D341Med (cell line): ENCODE data around the gene PIEZO1.
A peak's percentile ranks its signal among the peaks of the same experiment; 100 is the strongest.
"Not testable (repeated sequence)": the region's sequence is repeated elsewhere in the genome, so short reads cannot be mapped to it uniquely, and the experiment has no call there.

Experiments used
- DNase-seq: peaks from one replicate; pipeline ENCODE4 v3.0.0; 2012; ENCODE audit warnings: low spot score

The PIEZO1 gene, protein sequence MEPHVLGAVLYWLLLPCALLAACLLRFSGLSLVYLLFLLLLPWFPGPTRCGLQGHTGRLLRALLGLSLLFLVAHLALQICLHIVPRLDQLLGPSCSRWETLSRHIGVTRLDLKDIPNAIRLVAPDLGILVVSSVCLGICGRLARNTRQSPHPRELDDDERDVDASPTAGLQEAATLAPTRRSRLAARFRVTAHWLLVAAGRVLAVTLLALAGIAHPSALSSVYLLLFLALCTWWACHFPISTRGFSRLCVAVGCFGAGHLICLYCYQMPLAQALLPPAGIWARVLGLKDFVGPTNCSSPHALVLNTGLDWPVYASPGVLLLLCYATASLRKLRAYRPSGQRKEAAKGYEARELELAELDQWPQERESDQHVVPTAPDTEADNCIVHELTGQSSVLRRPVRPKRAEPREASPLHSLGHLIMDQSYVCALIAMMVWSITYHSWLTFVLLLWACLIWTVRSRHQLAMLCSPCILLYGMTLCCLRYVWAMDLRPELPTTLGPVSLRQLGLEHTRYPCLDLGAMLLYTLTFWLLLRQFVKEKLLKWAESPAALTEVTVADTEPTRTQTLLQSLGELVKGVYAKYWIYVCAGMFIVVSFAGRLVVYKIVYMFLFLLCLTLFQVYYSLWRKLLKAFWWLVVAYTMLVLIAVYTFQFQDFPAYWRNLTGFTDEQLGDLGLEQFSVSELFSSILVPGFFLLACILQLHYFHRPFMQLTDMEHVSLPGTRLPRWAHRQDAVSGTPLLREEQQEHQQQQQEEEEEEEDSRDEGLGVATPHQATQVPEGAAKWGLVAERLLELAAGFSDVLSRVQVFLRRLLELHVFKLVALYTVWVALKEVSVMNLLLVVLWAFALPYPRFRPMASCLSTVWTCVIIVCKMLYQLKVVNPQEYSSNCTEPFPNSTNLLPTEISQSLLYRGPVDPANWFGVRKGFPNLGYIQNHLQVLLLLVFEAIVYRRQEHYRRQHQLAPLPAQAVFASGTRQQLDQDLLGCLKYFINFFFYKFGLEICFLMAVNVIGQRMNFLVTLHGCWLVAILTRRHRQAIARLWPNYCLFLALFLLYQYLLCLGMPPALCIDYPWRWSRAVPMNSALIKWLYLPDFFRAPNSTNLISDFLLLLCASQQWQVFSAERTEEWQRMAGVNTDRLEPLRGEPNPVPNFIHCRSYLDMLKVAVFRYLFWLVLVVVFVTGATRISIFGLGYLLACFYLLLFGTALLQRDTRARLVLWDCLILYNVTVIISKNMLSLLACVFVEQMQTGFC (N-terminal part only)

DNA sequence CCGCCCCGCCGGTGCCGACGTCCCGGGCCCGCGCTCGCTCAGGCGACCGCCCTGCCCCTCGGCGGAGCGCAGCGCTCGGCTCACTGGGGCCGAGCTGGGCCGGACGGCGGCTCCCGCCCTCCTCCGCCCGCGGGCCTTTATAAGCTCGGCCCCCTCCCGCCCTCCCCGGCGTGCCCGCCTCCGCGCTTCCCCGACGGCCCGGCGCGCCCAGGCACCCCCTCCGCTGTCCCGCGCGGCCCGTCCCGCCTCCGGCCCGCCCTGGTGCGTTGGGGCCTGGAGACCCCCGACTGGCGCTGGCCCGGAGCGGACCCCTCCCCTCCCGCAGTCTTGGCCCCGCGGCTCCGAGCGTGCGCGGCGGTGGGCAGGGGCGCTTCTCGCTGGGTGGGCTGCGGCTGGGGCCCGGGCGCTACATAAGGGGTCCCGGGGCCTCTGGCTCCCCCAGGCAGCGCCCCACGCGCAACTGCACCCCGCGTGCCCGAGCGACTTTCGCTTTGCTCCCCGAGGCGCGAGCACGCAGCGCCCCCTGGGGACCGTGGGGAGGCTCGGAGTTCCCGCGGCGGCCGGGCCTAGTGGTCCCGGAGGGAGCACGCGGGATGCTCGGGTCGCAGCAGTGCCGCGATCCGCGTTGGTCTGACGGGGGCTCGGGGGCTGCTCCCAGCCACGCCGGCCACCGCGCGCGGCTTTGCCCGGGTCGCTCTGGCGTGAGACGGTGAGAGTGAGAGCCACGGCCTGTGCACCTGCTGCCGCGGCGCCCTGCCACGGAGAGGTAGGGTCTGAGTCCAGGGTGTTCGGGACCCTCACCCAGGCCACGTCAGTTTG is at the start of gene PIEZO1:
Gene PIEZO1 (minus strand): TSS at position 115 of the 819 bp plus-strand sequence. CDS start 256 bp downstream, outside the sequence.
- DNase-seq = peak; percentile 88

DNA sequence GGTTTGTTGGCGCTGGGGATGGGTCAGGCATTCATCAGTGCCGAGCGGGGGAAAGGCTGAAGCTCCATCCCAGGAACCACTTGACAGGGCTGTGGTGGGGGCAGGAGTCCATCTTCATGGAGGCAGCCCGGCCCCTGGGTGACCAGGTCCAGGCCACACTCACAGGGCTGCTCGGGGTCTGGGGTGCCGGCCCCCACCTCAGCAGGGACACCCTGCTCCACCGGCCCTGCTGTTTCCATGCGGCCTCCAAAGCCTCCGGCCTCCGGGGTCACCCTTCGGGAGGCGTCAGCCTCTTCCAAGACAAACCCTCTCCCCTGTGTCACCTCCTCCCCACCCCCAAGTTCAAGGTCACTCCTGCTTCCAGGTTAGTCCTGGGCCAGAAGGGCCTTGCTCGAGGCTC is 49.6 kb upstream of the PIEZO1 start:
- DNase-seq = no peak

DNA sequence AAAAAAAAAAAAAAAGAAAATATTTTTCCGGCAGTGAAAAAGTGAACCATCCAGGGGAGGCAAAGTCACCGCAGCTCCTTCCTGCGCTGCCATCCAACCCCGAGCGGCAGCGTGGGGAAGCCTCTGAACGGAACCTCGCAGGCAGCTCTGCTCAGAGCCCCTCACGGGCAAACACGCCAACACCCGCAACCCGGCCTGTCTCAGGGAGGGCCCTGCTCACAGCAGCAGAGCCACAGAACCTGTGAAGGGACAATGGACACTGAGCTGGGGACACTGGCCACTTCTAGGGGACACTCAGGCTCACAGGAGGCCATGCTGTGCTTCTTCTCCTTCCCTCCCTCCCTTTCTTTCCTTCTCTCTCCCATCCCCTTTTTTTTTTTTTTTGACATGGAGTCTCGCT is 48.1 kb upstream of the PIEZO1 start:
- no peak for DNase-seq

DNA sequence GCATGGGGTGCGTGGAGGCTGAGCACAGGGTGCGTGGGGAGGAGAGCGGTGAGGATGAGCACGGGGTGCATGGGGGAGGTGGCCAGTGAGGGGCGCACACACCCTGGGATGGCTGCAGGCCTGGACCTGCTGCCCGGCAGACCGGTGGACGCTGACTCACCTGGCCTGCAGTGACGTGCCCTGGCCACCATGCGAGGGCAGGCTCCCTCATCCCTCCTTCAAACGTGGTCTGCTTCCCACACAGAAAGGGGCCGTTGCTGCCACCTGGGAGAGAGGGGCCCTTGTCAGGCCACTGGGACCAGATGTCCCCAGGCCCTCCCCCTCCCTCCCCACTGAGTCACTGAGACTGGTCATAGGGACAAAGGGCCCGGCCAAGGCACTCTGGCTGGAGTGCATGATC is 46.8 kb upstream of the PIEZO1 start:
- DNase-seq = no peak

DNA sequence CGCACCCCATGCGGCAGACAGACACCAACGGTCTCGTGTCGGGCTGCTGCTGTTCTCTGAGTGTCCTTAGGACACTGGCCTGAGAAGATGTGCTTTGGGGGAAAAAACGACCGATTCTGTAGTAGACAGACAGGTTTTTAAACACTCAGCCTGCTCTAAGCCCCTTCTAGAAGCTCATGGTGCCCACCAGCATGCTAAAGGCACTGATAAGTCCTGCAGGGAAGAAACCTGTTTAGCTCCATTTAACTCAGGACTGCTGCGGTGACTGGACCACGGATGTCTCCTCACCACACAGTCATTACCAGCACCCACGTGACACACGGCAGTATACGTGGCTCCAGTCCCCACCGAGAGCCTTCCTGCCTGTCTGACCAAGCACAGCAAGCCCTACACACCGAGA is 45.8 kb upstream of the PIEZO1 start:
- DNase-seq = no peak

DNA sequence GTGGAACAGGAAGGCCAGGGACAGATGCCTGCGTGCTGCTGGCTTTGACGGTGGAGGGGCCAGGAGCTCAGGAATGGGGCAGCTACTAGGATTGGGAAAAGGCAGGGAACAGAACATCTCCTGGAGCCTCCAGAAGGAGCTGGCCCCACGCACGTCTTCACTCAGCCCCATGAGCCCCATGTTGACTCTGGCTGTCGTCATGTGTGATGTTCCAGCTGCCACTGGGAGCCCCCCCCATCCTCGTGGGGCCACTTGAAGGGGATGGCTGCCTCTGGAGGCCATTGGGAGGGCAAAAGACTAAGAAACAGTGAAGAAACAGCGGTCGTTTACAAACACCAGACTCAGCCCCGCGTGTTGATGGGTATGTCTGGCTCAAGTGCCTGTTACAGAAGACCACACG is 45.2 kb upstream of the PIEZO1 start:
- DNase-seq = no peak

DNA sequence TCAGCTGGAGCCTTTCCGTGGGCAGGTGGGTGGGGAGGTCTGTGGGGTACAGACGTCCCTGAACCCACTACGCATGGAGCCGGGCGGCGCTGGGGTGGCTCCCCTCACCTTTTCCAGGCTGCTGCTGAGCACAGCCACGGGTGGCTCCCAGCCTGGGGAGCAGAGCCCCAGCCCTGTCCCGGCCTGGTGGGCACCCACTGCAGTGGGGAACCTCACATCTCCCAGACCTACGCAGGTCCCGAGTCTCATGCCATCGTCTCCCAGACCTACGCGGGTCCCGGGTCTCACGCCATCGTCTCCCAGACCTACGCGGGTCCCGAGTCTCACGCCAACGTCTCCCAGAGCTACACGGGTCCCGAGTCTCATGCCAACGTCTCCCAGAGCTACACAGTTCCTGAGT is 43.7 kb upstream of the PIEZO1 start:
- DNase-seq = no peak

DNA sequence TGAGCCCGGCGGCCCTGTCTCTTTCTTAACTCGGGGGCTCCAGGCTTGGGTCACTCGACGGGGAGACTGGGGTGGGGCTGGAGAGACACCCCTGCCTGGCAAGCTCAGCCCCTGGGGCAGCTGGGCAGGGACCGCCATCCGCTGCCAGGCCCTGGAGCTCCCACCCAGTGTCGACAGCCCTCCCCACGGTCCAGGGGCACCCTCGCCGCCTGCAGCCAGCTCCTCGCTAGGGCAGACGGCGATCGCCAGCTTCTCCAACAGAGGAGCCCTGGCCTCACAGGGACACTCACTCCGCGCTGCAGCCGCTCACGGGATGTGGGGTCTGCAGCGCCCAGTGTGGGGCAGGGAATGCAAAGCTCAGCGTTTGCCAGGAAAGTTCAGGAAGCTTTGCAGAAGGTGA is 42.7 kb upstream of the PIEZO1 start:
- DNase-seq = no peak

DNA sequence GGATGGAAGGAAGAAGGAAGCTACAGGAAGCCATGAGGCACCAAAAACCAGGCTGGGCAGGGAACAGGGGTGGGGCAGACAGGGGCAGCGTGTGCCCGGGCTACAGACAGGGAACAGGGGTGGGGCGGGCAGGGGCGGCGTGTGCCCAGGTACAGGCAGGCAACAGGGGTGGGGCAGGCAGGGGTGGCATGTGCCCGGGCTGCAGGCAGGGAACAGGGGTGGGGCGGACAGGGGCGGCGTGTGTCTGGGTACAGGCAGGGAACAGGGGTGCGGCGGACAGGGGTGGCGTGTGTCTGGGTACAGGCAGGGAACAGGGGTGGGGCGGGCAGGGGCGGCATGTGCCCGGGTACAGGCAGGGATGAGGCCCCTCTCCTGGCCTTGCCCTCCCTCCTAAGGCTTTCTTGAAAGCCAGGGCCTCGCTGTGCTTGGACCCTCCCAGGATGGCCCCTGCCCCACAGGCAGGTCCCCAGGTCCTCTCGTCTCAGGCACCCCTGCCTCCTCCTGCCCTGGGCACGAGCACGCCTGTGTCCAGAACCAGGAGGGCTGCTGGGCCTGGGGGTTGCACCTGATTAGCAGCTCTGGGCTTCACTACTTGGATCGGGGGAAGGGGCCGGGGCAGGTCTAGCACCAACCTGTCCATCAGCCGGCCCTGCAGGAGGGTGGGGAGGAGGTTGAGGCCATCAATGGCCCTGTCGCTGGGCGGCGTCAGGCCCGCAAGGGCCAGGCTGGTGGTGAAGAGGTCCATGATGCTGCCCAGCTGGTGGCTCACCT is 41.2 kb upstream of the PIEZO1 start:
- DNase-seq = no peak

DNA sequence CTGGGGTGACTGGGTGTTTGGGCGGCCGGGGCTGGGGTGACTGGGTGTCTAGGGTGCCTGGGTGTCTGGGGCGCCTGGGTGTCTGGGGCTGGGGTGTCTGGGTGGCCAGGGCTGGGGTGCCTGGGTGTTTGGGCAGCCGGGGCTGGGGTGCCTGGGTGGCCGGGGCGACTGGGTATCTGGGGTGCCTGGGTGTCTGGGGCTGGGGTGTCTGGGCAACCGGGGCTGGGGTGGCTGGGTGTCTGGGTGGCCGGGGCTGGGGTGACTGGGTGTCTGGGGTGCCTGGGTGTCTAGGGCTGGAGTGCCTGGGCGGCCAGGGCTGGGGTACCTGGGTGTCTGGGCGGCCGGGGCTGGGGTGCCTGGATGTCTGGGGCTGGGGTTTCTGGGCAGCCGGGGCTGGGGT is 40.1 kb upstream of the PIEZO1 start:
- DNase-seq = no peak

DNA sequence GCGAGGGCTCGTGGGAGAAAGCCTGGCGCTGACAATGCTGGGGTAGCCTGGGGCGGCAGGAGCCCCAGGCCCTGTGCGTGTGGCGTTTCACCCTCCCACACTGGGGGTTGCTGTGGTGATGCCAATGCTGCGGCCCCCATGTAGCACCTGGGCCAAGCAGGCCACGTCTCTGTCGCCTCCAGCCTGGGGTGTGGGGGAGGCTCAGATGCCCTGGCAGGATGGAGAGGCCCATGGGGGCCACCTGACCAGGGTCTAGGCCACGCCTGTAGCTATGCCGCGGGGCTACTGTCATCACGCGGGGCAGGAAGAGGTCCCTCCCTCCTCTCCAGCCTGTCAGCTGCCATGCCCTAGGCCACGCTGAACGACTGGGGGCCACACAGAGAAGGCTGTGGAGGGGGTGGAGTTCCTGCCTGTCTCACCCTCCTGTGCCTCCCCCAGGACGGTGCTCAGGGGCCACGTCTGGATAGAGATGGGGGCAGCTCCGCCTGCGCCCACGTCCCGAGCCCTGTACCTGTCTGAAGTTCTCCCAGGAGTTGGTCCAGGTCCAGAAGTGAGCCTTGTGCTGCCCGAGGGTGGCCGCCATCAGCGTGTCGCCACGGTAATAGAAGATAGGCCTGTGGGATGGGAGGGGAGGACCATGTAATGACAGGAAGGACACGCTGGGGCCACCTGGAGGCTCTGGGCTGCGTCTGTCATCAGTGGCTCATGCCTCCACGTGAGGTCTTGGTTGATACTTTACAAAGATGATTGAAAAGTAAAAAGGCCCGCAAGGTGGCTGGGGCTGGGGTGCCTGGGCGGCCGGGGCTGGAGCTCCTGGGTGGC is 39.4 kb upstream of the PIEZO1 start:
- DNase-seq = no peak

DNA sequence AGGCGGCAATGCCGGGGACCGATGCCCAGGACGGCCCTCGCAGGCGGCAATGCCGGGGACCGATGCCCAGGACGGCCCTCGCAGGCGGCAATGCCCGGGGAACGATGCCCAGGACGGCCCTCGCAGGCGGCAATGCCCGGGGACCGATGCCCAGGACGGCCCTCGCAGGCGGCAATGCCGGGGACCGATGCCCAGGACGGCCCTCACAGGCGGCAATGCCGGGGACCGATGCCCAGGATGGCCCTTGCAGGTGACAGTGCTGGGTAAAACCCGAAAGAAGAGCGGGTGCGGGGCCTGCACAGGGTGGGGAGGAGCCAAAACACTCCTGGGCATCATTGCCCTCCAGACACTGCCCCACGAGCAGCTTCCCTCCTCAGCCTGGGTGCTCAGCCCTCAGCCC is 38.6 kb upstream of the PIEZO1 start:
- DNase-seq = not testable (repeated sequence)

DNA sequence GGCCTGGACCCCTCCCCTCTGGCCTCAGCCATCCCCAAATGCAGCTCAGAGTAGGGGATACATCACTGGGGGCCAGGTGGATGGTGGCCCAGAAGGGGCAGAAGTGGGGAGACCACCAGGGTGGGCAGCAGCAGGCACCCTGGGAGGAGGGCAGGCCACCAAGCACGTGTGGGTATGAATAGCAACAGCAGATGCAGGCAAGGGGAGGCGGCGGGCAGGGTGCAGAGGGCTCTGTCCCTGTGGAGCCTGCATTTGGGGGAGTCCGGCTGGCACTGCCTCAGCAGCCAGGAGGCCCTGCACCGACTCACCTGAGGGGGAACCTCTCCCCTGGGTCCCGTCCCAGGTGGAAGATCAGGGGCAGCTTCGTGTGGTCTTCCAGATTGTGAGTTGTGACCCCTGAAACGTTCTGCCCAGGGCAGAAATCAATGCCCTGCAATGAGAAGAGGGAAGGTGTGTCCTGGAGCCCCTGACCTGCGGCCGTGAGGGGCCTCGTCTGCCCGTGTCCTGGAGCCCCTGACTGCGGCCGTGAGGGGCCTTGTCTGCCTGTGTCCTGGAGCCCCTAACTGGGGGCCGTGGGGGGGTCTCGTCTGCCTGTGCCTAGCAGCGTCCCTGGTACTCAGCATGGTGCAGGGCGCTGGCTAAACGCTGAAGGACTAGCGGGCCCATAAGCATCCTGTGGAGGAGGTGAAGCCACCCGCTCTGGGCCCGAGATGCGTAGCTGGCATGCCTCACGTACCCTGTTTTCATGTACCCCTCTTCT is 37.4 kb upstream of the PIEZO1 start:
- no peak for DNase-seq

DNA sequence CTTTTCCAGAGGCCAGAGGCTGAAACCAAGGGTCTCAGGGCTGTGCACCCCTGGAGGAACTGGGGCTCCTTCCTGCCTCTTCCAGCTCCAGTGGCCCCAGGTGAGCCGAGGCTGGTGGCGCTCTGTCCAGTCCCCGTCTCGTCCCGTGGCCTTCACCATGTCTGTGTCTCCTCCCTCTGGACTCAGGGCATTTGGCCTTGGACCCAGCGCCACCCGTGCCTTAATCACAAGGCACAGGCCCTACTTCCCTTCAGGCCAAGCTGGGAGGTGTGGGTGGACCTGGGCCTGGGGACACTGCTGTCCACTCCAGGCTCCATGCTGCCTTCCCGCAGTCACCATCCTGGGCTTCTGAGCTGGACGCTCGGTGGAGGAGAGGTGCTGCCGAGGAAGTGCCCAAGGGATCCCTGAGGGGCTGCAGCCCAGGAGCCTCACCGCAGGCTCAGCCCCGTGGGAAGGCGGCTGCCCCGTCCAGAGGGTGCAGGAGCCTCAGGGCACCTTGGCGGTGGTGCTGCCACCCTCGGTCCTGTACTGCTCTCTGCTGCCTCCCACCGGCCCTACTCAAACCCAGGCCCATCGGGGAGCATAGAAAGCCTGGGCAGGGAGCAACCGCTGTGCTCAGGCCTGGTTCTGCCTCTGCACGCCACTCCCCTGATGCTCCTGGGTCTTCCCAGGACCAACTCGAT is 36.3 kb upstream of the PIEZO1 start:
- DNase-seq = no peak

DNA sequence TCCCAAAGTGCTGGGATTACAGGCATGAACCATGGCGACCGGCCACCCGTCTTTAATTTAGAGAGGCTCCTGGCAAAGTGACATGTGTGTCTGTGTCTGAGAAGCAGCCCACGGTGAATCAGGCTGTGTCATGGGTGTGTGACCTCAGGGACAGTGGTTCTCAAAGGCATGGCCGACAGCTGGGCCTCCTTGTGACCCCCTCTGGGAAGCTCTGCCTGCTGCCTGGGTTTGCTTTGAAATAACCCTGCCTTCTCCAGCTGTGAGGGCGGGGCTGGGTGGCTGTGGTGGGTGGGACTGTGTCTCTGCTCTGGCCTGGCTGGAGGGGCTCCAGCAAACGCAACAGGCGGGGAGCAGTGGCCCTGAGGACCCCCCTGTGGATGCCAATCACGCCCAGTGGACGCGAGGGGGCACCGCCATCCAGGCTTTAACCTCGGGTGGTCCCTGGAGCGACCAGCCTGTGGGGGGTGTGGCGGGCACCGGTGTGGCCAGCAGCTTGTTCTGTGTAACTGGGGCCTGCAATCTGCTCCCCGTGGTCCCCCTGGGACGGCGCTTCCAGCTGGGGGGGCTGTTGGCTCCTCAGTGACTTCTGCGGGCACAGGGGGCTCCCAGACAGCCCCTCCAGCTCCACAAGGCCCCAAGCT is 35.5 kb upstream of the PIEZO1 start:
- DNase-seq = no peak

DNA sequence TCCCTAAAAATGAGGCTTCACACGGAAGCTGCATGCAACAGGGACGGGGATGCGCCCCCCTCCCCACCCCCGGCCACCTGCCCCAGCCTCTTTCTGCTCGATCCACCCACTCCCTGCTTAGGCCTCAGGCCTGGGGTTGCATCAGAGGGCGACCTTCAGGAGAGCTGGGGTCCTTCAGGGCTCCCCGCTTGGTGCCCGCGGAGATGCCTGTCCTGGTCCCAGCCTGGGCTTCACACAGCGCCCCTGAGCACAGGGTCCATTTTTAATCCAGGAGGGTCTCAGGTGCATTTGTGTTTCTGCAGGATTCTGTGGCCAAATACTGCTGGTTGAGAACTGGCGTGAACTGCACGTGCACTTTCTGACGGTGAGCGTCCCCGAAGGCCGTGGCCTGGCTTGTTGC is 34.1 kb upstream of the PIEZO1 start:
- DNase-seq = no peak

DNA sequence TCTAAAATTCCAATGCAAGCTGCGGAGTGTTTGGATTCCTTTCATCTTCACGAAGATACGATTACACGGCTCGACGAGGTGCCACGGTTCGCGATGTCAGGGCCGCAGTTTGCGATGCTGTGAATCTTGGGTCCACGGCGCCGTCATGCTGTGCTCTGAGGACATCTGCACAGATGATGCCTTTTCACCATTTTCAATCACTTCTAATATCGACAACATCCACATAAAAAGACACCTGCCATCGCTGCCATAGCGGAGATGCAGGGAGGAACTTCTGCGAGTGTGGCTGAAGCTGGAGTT is 33.5 kb upstream of the PIEZO1 start:
- no peak for DNase-seq
